Mammary epithelial cell (primary cell): ENCODE results near the gene OLA1.

Experiments
- EZH2 ChIP-seq: IDR thresholded peaks from 2 replicates; pipeline ENCODE4 v1.6.1; 2012; ENCODE audit warnings: low read length, inconsistent platforms, borderline replicate concordance
- TF ChIP-seq, protein P1 (sequence below), 2 donors: IDR thresholded peaks in 1 of 2; conservative IDR thresholded peaks in 1 of 2; 2 replicates each; pipeline ENCODE4 v1.5.1; 2011 to 2012; ENCODE audit warnings: inconsistent platforms in 2 of 2, low read length in 2 of 2, mild to moderate bottlenecking in 2 of 2, control low read depth in 1 of 2, low read depth in 1 of 2; ENCODE audit not compliant: insufficient read depth in 1 of 2; ENCODE audit errors: extremely low read depth in 1 of 2

DNA sequence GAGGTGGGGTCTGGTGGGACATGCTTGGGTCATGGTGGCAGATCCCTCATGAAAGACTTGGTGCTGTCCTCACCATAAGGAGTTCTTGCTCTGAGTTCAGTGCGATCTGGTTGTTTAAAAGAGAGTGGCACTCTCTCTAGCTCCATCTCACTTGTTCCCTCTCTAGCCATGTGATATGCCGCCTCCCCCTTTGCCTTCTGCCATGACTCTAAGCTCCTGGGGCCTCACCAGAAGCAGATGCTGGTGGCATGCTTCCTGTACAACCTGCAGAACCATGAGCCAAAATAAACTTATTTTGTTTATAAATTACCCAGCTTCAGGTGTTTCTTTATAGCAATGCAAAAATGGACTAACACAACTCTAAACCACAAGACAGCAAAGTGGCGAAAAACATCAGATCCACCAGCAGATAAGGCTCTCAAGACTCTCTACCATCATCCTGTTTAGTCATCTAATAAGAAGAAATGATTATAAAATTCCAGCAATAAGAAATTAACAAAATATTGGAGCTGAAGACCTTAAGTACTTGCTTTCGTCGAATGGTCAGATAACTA is 75.5 kb downstream of the OLA1 start:
- TF ChIP-seq, protein P1, sequence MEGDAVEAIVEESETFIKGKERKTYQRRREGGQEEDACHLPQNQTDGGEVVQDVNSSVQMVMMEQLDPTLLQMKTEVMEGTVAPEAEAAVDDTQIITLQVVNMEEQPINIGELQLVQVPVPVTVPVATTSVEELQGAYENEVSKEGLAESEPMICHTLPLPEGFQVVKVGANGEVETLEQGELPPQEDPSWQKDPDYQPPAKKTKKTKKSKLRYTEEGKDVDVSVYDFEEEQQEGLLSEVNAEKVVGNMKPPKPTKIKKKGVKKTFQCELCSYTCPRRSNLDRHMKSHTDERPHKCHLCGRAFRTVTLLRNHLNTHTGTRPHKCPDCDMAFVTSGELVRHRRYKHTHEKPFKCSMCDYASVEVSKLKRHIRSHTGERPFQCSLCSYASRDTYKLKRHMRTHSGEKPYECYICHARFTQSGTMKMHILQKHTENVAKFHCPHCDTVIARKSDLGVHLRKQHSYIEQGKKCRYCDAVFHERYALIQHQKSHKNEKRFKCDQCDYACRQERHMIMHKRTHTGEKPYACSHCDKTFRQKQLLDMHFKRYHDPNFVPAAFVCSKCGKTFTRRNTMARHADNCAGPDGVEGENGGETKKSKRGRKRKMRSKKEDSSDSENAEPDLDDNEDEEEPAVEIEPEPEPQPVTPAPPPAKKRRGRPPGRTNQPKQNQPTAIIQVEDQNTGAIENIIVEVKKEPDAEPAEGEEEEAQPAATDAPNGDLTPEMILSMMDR (conservative IDR thresholded peaks at IDR 0.05 in 1 of 2, IDR thresholded peaks at IDR 0.05 in 1 of 2; ENCODE audit: extremely low read depth in 1 of 2, insufficient read depth in 1 of 2, low read depth in 1 of 2, low read length in 2 of 2) = no peak
- no peak for TF ChIP-seq EZH2
